Ascending aorta (tissue), 2 donors: ENCODE measurements around the gene KRTAP5-10. TPM values are rescaled to one million over a fixed set of nuclear protein-coding genes. Genes with fewer than 3 reads are reported as not detected.

ENCODE experiments used
- DNase-seq, 2 donors: peaks; one replicate each; pipeline ENCODE4 v3.0.0-alpha.2; 2019; ENCODE audit warnings: low spot score in 2 of 2
- H3K27ac ChIP-seq, 2 donors: fragments of 200-600 bp; sonication (generic); one replicate each; pipeline ENCODE4 v1.5.1; 2016 to 2017; ENCODE audit warnings: mild to moderate bottlenecking in 1 of 2
- H3K27me3 ChIP-seq: fragments of 200-600 bp; sonication (generic); one replicate; pipeline ENCODE4 v1.5.1; 2017
- H3K36me3 ChIP-seq, 2 donors: fragments of 200-600 bp; sonication (generic); one replicate each; pipeline ENCODE4 v1.5.1; 2016
- H3K4me1 ChIP-seq, 2 donors: fragments of 200-600 bp; sonication (generic); one replicate each; pipeline ENCODE4 v1.5.1; 2016 to 2017; ENCODE audit warnings: mild to moderate bottlenecking in 1 of 2
- H3K4me3 ChIP-seq, 2 donors: fragments of 200-600 bp; sonication (generic); one replicate each; pipeline ENCODE4 v1.5.1; 2016 to 2017; ENCODE audit warnings: mild to moderate bottlenecking in 1 of 2
- H3K9me3 ChIP-seq, 2 donors: fragments of 200-600 bp; sonication (generic); one replicate each; pipeline ENCODE4 v1.5.1; 2016
- CTCF ChIP-seq, 3 experiments: fragments of 200-600 bp in 2 of 3; fragments of 450-650 bp in 1 of 3; sonication (generic) in 2 of 3; IDR thresholded peaks; one replicate each; pipeline ENCODE4 v1.5.1; 2016 to 2019; ENCODE audit warnings: antibody characterized with exemption in 3 of 3, mild to moderate bottlenecking in 1 of 3, moderate library complexity in 1 of 3
- intact Hi-C: fragments of 100-400 bp; cut with DNase I; formaldehyde crosslinking; loops from one replicate; pipeline ENCODE4 v1.15.1; 2023
- total RNA-seq: library from RNA; depleted of rRNA; stranded (reverse); fragments of >200 nt; gene quantifications from one replicate; pipeline ENCODE4 v1.1.0, GENCODE V29; 2016

KRTAP5-10 gene
- total RNA-seq, 1 donor from 2014 or later = not detected

DNA sequence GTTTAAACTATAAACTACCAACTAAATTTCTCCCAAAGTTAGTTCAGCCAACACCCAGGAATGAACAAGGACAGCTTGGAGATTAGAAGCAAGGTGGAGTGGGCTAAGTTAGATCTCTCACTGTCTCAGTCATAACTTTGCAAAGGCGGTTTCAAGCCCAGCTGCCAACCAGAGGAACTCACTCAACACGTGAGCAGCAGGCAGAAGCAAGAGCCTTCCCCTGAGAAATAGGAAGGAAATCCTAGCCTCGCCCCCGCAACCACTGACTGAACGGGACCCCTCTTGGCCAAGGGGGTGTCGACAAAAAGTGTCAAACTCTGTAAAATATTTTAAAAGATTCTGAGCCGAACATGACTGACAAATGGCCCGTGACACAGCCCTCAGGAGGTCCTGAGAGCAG is 21.5 kb upstream of the KRTAP5-10 start:
- Histone ChIP-seq H3K9me3 (no peaks in the 10 kb centered on the region), H3K4me1 (no peaks in the 10 kb centered on the region), H3K4me3 (no peak overlapping the region), H3K27ac (no peak overlapping the region), H3K27me3 (no peaks in the 10 kb centered on the region), H3K36me3 (no peaks in the 10 kb centered on the region)
- DNase-seq = no peak
- intact Hi-C loops = no loop called here
- no peak for TF ChIP-seq CTCF (IDR thresholded peaks at IDR 0.05)

- H3K27me3 ChIP-seq = no peaks in the 10 kb centered on the region
- H3K4me1 ChIP-seq = no peaks in the 10 kb centered on the region
- TF ChIP-seq CTCF (IDR thresholded peaks at IDR 0.05) = no peak
- no peak for DNase-seq
- intact Hi-C loops = no loop called here
- H3K9me3 ChIP-seq = no peaks in the 10 kb centered on the region
- no peak overlapping the region for H3K4me3 ChIP-seq
- H3K27ac ChIP-seq = no peak overlapping the region
- H3K36me3 ChIP-seq = no peaks in the 10 kb centered on the region
Observed at GRCh38 chr11:71544525-71545214, 20.7 kb upstream of the KRTAP5-10 start.

DNA sequence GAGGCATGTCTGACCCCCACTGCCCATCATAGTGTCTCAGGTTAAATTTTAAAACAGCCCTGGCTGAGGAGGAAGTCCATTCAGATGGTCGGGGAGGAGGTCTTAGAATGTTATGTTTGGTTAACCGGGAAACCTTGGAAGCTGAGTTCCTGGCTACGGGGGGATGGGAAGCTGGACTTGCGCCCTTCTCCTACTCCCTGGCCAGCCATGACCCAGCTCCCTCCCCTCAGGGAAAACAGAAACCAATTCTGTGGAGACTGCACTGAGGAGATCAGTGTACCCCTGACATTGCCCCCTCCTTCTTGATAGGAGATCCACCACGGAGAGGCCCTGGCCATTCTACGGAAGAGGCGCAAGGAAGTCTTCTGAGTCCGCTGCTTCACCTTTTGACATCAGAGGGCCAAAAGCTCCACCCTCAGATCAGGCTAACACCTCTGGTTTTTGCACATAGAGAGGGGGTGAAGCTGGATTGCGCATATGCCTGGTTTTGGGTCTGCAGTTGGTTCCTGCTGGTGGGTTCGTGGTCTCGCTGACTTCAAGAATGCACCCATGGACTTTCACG is 19.9 kb upstream of the KRTAP5-10 start:
- Histone ChIP-seq H3K9me3 (no peaks in the 10 kb centered on the region), H3K4me3 (no peak overlapping the region), H3K27ac (no peak overlapping the region), H3K27me3 (no peaks in the 10 kb centered on the region), H3K36me3 (no peaks in the 10 kb centered on the region), H3K4me1 (no peaks in the 10 kb centered on the region)
- TF ChIP-seq CTCF (IDR thresholded peaks at IDR 0.05) = no peak
- DNase-seq = no peak
- intact Hi-C loops = no loop called here

GRCh38 chr11:71548120-71548519 is 17.2 kb upstream of the KRTAP5-10 start, which contains the start of gene KRTAP5-9:
KRTAP5-9 (plus strand) TSS chr11:71548420; CDS start chr11:71548658, 238 bp downstream.
- no peaks in the 10 kb centered on the region for H3K36me3 ChIP-seq
- H3K27me3 ChIP-seq = no peaks in the 10 kb centered on the region
- TF ChIP-seq CTCF (IDR thresholded peaks at IDR 0.05) = no peak
- no peaks in the 10 kb centered on the region for H3K4me1 ChIP-seq
- no peaks in the 10 kb centered on the region for H3K9me3 ChIP-seq
- H3K4me3 ChIP-seq = no peak within 1 kb of the TSS
- DNase-seq = no peak
- H3K27ac ChIP-seq = no peak within 1 kb of the TSS
- intact Hi-C loops = no loop called here

DNA sequence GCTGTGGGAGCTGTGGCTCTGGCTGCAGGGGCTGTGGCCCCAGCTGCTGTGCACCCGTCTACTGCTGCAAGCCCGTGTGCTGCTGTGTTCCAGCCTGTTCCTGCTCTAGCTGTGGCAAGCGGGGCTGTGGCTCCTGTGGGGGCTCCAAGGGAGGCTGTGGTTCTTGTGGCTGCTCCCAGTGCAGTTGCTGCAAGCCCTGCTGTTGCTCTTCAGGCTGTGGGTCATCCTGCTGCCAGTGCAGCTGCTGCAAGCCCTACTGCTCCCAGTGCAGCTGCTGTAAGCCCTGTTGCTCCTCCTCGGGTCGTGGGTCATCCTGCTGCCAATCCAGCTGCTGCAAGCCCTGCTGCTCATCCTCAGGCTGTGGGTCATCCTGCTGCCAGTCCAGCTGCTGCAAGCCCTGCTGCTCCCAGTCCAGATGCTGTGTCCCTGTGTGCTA is 16.6 kb upstream of the KRTAP5-10 start:
- no peak for DNase-seq
- Histone ChIP-seq H3K4me3 (no peak overlapping the region), H3K27me3 (no peaks in the 10 kb centered on the region), H3K4me1 (no peaks in the 10 kb centered on the region), H3K27ac (no peak overlapping the region), H3K9me3 (no peaks in the 10 kb centered on the region), H3K36me3 (no peaks in the 10 kb centered on the region)
- no peak for TF ChIP-seq CTCF (IDR thresholded peaks at IDR 0.05)
- intact Hi-C loops = no loop called here
